ENCODE results near the gene KNTC1.

GRCh38 chr12:122614839-122615238 is 87.8 kb downstream of the KNTC1 start:
- TF ChIP-seq EZH2phosphoT487 (IDR thresholded peaks at IDR 0.05) (no peak), EZH2 (IDR thresholded peaks at IDR 0.05) (no peak)
- TF ChIP-seq, protein P1, sequence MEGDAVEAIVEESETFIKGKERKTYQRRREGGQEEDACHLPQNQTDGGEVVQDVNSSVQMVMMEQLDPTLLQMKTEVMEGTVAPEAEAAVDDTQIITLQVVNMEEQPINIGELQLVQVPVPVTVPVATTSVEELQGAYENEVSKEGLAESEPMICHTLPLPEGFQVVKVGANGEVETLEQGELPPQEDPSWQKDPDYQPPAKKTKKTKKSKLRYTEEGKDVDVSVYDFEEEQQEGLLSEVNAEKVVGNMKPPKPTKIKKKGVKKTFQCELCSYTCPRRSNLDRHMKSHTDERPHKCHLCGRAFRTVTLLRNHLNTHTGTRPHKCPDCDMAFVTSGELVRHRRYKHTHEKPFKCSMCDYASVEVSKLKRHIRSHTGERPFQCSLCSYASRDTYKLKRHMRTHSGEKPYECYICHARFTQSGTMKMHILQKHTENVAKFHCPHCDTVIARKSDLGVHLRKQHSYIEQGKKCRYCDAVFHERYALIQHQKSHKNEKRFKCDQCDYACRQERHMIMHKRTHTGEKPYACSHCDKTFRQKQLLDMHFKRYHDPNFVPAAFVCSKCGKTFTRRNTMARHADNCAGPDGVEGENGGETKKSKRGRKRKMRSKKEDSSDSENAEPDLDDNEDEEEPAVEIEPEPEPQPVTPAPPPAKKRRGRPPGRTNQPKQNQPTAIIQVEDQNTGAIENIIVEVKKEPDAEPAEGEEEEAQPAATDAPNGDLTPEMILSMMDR (IDR thresholded peaks at IDR 0.05): no peak
